ENCODE measurements around the gene ZNF618.
"Not testable (repeated sequence)": the region's sequence is repeated elsewhere in the genome, so short reads cannot be mapped to it uniquely, and the experiment has no call there.

Gene ZNF618

DNA sequence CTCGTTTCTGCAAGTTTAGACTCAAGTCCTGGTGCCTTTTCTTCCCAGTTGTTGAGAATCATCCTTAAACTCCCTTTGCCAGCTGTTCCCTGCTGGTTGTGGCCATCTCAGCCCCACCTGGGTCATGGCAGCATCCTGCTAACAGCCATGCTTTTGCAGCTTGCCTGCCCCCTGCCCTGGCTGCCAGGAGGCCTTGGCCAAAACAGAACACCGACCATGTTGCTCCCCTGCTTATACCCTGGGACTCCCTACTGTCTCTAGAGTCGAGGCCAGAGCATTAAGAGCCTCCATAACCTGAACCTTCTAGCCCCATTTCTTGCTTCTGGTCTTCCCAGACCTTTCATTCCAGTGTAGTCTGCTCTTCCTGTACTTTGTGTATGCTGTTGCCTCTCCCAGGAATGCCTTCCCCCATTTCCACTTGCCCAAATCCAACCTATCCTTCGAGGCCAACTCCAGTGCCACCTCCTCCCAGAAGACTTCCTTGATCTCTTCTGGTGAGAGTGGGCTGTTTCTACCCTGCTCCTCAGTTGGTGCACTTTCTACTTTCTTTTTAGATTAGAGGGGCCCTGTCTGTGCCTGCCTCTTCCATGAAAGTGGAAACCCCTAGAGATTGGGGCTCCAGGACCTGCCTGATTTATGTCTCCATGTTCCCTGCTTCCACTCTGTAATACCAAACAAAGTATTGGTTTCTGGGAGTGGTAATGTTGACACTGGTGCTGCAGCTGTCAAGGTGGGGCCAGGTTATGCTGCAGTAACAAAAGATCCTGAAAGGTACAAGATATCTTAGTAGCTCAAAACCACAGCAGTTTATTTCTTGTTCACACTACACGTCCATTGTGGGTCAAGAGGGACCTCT, 113.8 kb downstream of the ZNF618 start:
- no peak for DNase-seq (ENCODE audit: low read depth)

DNA sequence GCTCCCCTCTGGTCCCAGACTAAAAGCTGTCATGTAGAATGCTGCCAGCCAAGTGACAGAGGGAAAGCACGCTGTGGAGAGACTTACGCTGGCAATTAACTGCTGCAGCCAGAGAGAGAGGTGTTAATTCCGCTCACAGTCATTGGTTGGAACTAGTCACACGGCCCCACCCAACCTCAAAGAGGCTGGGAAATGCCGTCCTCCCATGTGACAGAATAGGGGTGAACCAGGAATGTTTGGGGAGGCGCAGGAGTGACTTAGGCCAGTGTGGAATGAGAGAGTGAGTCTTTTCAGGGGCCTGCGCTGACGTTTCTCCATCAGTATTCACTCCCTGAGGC, 114.4 kb downstream of the ZNF618 start:
- no peak for DNase-seq (ENCODE audit: low read depth)

DNA sequence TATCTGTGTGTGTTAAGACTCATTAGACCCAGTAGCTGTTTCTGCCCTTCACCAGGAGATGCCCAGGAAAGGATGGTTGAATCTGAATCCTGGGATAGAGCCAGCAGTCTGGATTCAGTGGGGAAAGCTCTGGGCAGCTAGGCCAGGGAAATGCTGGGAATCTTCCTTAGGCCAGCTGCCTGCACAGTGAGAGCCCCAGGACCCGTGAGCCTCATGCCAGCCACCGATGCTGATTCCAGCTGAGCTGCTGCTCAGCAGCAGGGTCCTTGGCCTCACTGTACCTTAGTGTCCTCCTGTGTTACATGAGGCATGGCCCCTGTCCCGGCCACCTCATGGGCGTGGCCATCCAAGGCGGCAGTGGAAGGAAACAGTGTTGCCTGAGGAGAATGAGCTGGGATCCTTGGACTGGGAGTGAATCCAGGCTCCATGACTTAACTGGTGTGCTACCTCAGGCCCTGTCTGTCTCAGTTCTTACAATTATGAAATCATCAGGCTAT, 114.9 kb downstream of the ZNF618 start:
- no peak for DNase-seq (ENCODE audit: low read depth)

DNA sequence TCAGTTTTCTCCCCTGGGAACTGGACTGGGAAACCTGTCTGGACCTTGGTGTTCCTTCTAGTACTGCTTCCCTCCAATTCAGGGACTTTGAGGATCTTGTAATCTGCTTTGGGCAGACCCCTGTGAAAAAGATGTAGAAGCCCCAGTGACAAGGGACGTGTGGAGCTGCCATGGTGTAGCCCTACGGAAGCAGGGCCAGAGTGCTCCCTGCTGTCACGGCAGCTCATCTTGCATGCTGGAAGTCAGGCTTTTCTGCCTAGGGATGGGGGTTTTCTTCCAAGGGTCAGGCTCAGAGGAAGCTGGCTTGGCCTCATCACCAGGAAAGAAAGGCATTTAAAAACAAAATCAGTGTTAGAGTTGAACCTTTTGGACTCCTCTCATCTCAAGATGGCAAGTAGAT, 115.6 kb downstream of the ZNF618 start:
- no peak for DNase-seq (ENCODE audit: low read depth)

DNA sequence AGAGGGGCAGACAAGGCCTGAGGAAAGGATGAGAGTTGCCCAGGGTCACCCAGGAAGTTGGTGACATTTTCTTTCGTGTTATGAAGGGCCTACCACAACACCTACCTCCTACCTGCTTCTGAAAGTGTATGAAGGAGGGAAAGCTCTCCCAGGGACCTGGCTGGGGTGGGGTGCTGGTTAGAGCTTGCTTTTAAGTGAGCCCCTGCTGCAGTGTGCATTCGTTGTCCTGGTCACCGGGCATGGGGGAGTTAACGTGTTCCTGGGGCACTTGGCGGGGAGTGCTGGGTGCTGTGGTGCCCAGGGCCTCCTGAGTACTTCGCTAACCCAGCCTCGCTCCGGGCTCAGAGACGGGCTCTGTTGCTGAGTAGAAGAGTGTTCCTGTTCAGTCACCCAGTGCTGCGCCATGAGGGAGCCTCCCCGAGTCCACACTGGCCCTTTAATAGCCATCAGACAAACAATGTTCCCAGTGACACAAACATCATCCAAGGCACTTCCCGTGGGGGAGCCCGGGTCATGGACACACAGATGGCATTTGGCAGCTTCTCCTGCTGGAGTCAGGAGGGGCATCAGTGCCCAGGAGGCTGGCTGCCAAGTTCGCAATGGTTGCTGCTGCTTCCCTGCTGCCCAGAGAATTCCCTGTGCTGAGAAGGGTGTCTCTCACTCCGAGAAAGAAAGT, 116.3 kb downstream of the ZNF618 start:
- DNase-seq (ENCODE audit: low read depth): no peak

DNA sequence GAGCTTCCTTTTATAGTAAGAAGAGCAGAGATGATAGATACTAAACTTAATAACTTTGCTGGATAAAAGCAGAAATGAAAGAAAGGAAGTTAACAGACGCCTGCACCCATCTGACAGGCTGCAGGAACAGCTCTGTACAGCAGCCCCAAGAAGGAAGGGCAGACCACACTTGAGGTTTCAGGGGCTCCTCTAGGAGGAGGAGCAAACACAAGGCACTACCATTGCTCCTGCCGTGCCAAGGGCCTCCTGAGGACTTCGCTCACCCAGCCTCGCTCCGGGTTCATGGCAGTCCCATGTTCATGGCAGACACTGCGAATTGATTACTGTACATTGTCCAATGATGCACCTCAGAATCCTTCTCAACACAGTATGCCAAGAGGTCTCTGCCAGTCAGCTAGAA, 116.9 kb downstream of the ZNF618 start:
- DNase-seq (ENCODE audit: low read depth): no peak

DNA sequence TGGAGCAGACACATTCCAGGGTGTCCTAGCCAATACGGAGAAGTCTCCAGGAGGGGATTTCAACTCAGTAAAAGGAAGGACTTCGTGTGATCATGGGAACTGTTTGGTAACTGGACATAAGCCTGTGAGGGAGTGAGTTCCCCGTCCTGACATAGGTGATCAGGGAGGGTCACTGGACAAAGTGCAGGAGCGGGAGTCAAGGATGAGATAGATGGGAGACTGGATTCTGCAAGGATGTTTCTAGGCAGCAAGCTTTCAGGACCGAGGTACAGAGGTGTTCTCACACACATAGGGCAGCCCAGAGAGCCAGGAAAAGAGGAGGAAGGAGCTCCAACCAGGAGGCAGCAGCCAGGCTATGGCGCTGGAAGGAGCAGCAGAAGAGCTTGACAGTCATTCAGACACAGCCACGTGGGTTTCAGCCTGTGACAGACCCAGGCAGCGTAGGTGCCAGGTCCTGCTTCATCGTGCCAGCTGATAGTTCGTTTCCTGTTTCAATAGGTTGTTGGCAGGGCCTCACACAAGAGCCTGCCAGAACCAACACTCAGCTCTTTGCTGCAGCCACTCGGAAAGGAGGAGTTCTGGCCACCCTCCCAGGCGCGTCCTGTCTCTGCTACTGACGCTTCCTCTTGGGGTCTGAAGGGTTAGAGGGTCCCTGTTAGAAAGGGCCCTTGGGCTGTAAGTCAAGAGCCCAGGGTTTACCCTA, 117.9 kb downstream of the ZNF618 start:
- no peak for DNase-seq (ENCODE audit: low read depth)

DNA sequence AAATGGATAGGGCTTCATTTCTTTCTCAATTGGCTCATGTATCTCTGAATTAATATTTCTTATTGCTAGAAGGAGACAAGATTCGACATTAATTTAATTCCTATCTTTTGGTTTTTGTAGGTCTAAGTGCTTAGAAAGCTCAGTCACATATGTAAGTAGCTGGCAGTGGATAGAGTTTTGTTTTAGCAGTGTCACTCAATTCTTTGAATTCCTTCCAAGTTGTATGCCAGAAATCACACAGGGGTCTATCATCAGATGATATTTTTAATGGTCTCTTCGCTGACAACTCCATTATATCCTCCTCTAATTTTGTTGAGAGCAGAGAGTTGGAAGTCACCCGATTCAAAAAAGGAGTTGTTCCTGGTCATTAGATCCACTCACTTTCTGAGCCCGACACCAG, 119.3 kb downstream of the ZNF618 start:
- no peak for DNase-seq (ENCODE audit: low read depth)

DNA sequence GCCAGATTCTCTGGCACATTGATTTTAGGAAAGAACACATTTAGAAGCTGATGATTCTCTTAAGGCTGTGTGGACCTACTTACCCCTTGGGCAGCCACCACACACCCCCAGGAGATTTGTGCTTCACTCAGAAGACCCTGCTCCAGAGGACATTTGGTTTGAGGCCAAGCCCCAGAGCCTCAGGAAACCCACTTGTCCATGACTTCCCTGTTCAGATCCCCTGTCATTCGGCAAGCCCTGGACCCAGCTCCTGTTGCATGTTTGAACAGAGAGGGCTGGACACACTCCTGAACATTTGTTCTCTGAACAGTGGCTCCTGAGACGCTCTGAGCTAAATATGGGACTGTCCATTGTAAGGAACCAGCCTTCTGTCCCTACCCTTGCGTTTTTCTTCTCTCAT, 119.9 kb downstream of the ZNF618 start:
- DNase-seq (ENCODE audit: low read depth): no peak

DNA sequence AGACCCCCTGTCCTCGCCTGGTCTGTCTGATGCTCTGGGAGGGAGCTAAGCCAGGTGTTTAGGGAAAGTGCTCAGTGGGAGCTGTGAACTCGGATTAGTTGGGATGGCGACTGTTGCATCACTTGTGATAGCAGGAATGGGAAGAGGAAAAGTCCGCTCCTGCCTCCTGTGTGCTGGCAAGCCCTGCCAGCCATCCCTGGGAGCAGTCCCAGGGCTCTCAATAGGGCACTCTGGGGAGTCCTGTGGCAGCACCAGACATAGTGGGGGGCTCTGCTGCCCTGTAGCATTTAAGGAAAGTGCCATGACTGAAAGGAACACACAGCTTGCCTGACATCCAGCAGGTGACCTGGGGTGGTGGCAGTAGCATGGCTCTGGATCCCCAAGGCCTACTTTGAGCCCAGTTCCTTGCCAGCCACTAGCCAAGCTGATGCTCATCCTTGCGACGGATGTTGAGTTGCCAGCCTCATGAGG, 120.5 kb downstream of the ZNF618 start:
- no peak for DNase-seq (ENCODE audit: low read depth)

DNA sequence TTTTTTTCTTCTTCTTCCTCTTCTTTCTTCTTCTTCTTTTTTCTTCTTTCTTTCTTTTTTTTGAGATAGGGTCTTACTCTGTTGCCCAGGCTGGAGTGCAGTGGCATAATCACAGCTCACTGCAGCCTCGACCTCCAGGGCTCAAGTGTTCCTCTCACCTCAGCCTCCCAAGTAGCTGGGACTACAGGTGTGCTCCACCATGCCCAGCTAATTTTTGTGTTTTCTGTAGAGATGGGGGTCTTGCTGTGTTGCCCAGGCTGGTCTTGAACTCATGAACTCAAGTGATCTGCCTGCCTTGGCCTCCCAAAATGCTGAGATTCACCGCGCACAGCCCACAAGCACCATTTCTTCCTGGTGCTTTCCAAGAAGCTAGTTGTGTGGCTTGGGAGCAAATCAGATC, 121.0 kb downstream of the ZNF618 start:
- not testable (repeated sequence) for DNase-seq (ENCODE audit: low read depth)

DNA sequence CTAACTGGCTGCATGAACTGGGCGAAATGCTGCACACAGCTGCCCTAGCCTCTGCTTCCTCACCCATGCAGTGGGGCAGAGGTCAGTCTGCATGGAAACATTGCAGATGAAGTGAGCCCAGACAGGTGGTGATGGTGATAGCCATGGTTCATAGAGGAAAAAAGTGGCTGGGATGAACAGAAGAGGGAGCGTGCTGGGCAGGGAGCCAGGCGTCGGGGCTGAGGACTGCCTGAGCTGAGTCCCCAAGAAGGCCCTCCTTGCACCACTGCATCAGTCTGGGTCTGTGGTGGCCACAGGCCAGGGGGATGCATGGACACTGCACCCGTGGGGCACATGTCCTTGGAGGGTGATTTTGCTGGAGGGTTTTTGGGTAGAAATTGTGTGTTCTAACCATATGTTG, 121.5 kb downstream of the ZNF618 start:
- DNase-seq (ENCODE audit: low read depth): no peak

DNA sequence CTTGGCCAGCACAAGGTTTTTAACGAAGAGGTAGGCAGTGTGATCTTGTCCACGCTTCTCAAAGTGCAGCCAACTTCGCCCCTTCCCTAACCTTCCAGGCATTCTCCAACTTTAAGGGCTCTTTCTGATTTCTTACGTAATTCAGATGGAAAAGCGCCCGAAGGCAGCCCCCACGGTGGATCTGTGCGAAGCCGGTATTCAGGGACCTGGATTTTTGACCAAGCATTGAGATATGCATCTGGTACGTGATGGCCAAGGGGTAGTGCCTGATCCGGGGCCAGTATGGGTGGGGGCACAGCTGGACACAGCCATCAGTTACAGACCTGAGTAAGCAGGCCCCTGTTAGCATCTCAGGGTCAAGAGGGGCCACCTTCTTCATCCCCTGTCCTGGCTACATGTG, 122.0 kb downstream of the ZNF618 start:
- DNase-seq (ENCODE audit: low read depth): no peak

DNA sequence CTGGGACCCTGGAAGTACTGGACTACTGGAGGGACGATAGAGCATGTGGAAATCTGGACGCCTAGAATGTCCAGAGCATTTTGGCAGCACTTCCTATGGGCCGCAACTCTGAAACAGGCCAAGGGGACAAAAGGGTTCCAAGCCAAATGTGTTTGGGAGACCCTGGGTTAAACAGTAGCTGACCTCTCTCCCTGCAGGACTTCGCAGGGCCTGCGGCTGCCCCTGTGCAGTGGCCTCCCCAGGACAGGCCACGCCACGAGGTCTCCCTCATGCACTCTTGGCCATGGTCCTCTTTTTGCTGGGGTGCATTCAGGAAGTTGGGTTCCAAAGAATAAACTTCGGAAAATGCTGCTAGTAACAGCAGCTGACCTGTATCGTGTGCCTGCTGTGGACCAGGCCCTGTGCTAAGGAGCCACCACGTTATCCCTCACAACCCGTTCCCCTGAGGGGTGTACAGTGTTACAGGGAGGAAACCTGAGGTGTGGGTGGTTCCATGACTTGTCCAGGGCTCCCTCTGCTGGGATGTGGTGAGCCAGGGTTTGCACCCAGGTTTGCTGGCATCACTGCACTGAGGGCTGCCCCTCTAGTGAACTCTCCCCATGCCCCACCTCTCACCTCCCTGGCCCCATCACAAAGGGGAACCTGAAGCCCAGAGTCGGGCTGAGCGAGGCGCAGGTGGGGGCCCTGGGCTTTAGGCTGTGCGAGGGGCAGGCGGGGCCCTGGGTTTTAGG, 122.6 kb downstream of the ZNF618 start:
- no peak for DNase-seq (ENCODE audit: low read depth)

DNA sequence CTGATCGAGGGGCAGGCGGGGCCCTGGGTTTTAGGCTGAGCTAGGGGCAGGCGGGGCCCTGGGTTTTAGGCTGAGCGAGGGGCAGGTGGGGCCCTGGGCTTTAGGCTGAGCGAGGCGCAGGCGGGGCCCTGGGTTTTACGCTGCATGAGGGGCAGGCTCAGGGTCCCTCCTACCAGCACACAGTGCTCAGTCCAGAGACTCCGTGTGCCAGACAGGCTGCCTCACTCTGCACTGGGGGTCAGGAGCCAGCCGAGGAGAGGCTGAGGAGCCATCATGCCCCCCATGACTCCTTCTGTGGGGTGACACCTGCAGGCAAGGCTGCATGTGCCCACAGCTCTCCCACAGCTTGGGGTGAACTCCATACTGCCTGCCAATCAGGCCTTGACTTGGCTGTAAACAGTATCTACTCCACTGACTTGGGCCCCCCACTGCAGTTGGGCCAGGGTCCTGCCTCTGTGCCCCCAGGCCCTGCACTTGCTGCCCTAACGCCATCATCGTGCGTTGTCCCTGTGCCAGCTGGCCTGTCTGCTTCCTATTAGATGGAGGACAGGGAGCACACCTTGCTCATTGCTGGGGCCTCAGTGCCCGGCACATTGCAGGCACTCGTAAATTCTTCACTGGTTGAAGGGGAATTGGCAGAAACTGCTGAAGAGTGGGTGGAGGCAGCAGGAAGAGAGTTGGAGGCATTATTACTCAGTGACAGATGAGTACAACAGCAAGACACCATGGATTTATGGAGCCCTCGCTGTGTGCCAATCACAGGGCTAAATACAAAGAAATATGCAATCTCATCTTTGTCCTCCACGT, 123.3 kb downstream of the ZNF618 start:
- no peak for DNase-seq (ENCODE audit: low read depth)

DNA sequence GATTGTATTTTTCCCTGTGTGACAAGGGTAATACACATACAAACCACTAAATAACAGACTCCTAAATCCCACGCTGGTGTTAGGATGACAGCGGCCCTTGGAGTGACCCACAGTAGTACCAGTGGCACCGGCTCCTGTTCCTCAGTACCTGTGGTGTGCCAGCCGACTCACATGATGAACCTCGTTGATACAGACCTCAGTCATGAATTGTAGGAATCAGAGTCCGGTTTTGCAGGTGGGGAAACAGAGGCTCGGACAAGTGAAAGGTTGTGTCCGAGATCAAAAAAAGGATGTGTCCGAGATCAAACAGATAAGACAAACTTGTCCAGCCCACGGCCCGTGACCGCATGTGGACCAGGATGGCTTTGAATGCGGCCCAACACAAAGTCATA, 124.0 kb downstream of the ZNF618 start:
- DNase-seq (ENCODE audit: low read depth): no peak

DNA sequence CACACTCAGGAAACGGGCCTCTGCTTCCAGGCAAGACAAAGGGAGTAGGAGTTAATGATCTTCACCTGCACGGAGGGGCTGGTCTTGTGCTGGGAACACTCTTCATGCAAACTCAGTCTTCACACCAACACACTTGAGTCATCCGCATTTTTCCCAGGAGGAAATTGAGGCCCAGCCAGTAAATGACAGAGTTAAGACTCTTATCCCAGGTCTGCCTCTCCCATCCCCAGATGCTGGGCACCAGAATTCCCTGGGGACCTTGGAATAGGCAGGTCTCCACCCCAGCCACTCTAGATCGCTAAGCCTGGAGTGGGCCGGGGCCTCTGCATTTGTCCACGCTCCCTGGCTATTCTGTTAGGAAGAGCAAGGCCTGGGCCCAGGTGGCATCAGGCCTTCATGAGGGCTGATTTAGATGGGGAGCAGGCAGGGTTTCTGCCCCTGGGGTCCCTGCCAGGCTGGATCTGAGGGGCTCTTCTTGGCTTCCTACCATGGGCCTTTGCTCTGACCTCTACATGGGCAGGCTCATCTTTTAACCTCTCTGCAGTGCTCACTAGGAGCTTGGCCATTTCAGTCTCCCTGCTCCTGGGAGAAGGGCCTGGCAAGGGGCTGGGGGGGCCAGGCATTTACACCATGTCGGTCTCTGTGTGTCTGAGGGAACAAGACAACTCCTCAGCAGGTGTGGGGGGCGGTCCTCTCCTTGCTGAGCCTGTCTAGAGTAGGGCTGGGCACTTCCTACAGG, 124.7 kb downstream of the ZNF618 start:
- DNase-seq (ENCODE audit: low read depth): no peak

DNA sequence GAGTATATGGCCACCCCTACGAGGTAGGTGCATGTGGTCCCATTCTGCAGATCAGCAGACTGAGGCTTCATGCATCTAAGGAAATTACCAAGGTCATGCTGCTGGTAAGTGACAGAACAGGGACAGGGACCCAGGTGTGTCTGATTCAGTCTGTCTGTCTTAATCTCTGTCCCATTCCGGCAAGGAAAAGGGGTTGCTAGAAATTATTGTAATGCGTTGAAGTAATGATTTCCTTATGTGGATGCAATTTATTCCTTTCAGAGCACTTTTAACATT, 125.2 kb downstream of the ZNF618 start:
- DNase-seq (ENCODE audit: low read depth): no peak

DNA sequence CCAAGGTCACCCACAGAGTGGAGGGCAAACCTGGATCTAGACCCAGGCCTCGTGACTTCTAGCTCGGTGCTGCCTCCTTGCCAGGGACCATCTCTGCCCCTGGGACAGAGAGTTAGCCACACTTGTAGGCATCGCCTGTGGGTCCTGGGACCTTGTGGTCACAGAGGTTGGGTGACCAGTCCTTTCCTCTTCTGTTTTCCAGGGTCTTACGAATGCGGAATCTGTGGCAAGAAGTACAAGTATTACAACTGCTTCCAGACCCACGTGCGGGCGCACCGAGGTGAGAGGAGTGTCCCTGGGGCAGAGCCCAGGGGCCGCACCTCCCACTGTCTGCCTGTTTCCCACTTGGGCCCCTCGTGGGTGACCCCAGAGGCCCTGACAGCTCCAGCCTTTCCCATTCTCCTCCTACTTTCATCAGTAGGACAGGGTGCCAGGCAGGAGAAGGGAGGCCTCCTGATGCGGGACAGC, 125.7 kb downstream of the ZNF618 start:
- DNase-seq (ENCODE audit: low read depth): no peak

DNA sequence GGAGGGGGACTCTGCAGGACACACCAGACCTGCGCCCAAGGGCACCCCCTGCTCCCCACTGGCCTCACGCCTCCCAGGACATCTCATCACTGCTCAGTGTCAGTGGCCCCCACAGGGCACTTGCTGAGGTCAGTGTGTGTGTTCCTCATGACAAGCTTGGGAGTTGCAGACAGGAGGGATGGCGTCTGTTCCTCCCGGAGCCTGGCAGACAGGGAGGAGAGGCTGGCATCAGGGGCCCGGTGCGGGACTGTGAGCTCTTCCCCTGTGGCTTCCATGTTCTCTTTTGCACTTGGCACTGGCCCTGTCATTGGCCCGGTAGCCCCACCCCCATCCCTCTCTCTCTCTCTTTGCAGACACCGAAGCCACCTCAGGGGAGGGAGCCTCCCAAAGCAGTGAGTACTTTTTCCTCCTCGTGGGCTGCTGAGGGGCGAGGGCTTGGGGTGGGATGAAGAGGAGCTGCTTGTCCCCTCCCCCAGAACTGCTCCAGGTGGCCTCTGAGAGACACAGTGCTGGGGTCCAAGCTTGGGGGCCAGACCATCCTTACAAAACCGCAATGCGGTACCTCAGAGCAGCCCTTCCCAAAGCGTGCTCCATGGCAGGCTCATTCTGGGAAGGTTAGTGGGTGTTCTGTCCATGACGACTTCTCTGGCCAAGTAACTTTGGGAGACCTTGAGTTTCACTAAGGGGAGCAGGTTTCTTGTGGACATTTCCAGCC, 126.3 kb downstream of the ZNF618 start:
- DNase-seq (ENCODE audit: low read depth): no peak

Measured in non-pigmented ciliary epithelial cell (primary cell).